A549 (cell line): Measurements from ENCODE around the gene CLDN7.

Source experiments
- CBX8 ChIP-seq: fragments of 200-600 bp; sonication (generic); IDR thresholded peaks from 2 replicates; pipeline ENCODE4 v1.6.1; 2016
- E2F6 ChIP-seq: IDR thresholded peaks from 2 replicates; pipeline ENCODE4 v1.6.1; 2012; ENCODE audit warnings: low read depth, borderline replicate concordance
- HDAC2 ChIP-seq: fragments of 200-600 bp; sonication (generic); IDR thresholded peaks from 2 replicates; pipeline ENCODE4 v1.6.1; 2016
- KDM5A ChIP-seq: fragments of 200-600 bp; sonication (generic); IDR thresholded peaks from 2 replicates; pipeline ENCODE4 v1.6.1; 2016; ENCODE audit warnings: antibody characterized with exemption, mild to moderate bottlenecking
- MAZ ChIP-seq: fragments of 150-350 bp; IDR thresholded peaks from 2 replicates; pipeline ENCODE4 v1.6.1; 2014; ENCODE audit warnings: antibody characterized with exemption, low read depth, low read length, borderline replicate concordance
- NPAS2 ChIP-seq: fragments of 250-450 bp; sonication (Bioruptor Pico); IDR thresholded peaks from 2 replicates; pipeline ENCODE4 v1.8.0; 2022; ENCODE audit warnings: mild to moderate bottlenecking, moderate library complexity, borderline replicate concordance
- POLR2A ChIP-seq: IDR thresholded peaks from 2 replicates; pipeline ENCODE4 v1.6.1; 2012; ENCODE audit warnings: mild to moderate bottlenecking, low read length
- POLR2AphosphoS2 ChIP-seq: conservative IDR thresholded peaks from 2 replicates; pipeline ENCODE4 v1.6.1; 2012; ENCODE audit warnings: low read length, improper control_type of control experiment, inconsistent platforms
- RAD21 ChIP-seq, 2 experiments: fragments of >200 bp in 1 of 2; sonication (Bioruptor Twin) in 1 of 2; formaldehyde crosslinking in 1 of 2; IDR thresholded peaks in 1 of 2; conservative IDR thresholded peaks in 1 of 2; 2 replicates in 1 of 2; 3 replicates in 1 of 2; pipeline ENCODE4 v1.6.1; 2012 to 2018; ENCODE audit warnings: inconsistent platforms in 1 of 2
- RCOR1 ChIP-seq: fragments of 150-350 bp; IDR thresholded peaks from 2 replicates; pipeline ENCODE4 v1.6.1; 2014; ENCODE audit warnings: antibody characterized with exemption, low read length, low read depth
- REST ChIP-seq: fragments of 200-600 bp; sonication (generic); IDR thresholded peaks from 2 replicates; pipeline ENCODE4 v1.6.1; 2016; ENCODE audit warnings: antibody characterized with exemption, mild to moderate bottlenecking, moderate library complexity
- TF ChIP-seq, protein P1 (sequence below): fragments of >200 bp; sonication (Bioruptor Twin); formaldehyde crosslinking; IDR thresholded peaks from 3 replicates; pipeline ENCODE4 v1.5.1; 2016
- TF ChIP-seq, protein P2 (sequence below): fragments of 250-450 bp; sonication (Bioruptor Pico); IDR thresholded peaks from 2 replicates; pipeline ENCODE4 v1.5.0; 2021; ENCODE audit warnings: mild to moderate bottlenecking, moderate library complexity, borderline replicate concordance

- TF ChIP-seq POLR2A (no peak), KDM5A (no peak), POLR2AphosphoS2 (no peak), RAD21 (conservative IDR thresholded peaks at IDR 0.05 in 1 of 2, IDR thresholded peaks at IDR 0.05 in 1 of 2) (no peak), REST (no peak), HDAC2 (no peak), RCOR1 (no peak), CBX8 (no peak), E2F6 (no peak), NPAS2 (no peak), MAZ (no peak)
- TF ChIP-seq, protein P1, sequence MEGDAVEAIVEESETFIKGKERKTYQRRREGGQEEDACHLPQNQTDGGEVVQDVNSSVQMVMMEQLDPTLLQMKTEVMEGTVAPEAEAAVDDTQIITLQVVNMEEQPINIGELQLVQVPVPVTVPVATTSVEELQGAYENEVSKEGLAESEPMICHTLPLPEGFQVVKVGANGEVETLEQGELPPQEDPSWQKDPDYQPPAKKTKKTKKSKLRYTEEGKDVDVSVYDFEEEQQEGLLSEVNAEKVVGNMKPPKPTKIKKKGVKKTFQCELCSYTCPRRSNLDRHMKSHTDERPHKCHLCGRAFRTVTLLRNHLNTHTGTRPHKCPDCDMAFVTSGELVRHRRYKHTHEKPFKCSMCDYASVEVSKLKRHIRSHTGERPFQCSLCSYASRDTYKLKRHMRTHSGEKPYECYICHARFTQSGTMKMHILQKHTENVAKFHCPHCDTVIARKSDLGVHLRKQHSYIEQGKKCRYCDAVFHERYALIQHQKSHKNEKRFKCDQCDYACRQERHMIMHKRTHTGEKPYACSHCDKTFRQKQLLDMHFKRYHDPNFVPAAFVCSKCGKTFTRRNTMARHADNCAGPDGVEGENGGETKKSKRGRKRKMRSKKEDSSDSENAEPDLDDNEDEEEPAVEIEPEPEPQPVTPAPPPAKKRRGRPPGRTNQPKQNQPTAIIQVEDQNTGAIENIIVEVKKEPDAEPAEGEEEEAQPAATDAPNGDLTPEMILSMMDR, result no peak
- TF ChIP-seq, protein P2, sequence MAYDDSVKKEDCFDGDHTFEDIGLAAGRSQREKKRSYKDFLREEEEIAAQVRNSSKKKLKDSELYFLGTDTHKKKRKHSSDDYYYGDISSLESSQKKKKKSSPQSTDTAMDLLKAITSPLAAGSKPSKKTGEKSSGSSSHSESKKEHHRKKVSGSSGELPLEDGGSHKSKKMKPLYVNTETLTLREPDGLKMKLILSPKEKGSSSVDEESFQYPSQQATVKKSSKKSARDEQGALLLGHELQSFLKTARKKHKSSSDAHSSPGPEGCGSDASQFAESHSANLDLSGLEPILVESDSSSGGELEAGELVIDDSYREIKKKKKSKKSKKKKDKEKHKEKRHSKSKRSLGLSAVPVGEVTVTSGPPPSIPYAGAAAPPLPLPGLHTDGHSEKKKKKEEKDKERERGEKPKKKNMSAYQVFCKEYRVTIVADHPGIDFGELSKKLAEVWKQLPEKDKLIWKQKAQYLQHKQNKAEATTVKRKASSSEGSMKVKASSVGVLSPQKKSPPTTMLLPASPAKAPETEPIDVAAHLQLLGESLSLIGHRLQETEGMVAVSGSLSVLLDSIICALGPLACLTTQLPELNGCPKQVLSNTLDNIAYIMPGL, result no peak
Observed at GRCh38 chr17:7248796-7249195, 13.5 kb downstream of the CLDN7 start.
